ENCODE measurements around the gene ASNS. TPM values are rescaled to one million over a fixed set of nuclear protein-coding genes. Genes with fewer than 3 reads are reported as not detected.

Gene ASNS
- total RNA-seq (2022; extraction: Qiagen RNA extraction), result 52.9 to 68.2 TPM (median 61.3 TPM) in 5 replicates

GRCh38 chr7:97872025-97872669 is at the start of gene ASNS:
ASNS (minus strand) TSS chr7:97872408; CDS start chr7:97869156, 3,252 bp downstream.

Other genes starting within 250 kb of the ASNS start
- gene TAC1, start 140.3 kb downstream of the ASNS start, total RNA-seq (2022; extraction: Qiagen RNA extraction), result not detected in 5 replicates
- gene OCM2, start 117.8 kb upstream of the ASNS start, total RNA-seq (2022; extraction: Qiagen RNA extraction), result not detected in 5 replicates
- gene LMTK2, start 234.5 kb upstream of the ASNS start, total RNA-seq (2022; extraction: Qiagen RNA extraction), result 9.2 to 11.6 TPM (median 10.3 TPM) in 5 replicates